Liver (tissue), 3 donors: ENCODE data around the gene NPAS2.

Source experiments
- ATF3 ChIP-seq: IDR thresholded peaks from 2 replicates; pipeline ENCODE4 v1.6.1; 2016; ENCODE audit warnings: antibody characterized with exemption
- CTCF ChIP-seq: fragments of 150-350 bp; IDR thresholded peaks from 2 replicates; pipeline ENCODE4 v1.5.1; 2017; ENCODE audit warnings: improper control_type of control experiment, low read depth, low read length; ENCODE audit not compliant: missing input control
- EGR1 ChIP-seq, 2 donors: IDR thresholded peaks; 2 replicates each; pipeline ENCODE4 v1.6.1; 2016 to 2018; ENCODE audit warnings: antibody characterized with exemption in 2 of 2, low read depth in 2 of 2
- FOXA1 ChIP-seq: IDR thresholded peaks from 2 replicates; pipeline ENCODE4 v1.6.1; 2016; ENCODE audit warnings: antibody characterized with exemption
- GABPA ChIP-seq, 2 donors: IDR thresholded peaks in 1 of 2; conservative IDR thresholded peaks in 1 of 2; 2 replicates each; pipeline ENCODE4 v1.6.1; 2016; ENCODE audit warnings: antibody characterized with exemption in 2 of 2, mild to moderate bottlenecking in 1 of 2, moderate library complexity in 1 of 2
- JUND ChIP-seq, 2 donors: IDR thresholded peaks; 2 replicates each; pipeline ENCODE4 v1.6.1; 2016; ENCODE audit warnings: antibody characterized with exemption in 2 of 2
- MAX ChIP-seq: IDR thresholded peaks from 2 replicates; pipeline ENCODE4 v1.6.1; 2016; ENCODE audit warnings: antibody characterized with exemption
- REST ChIP-seq: IDR thresholded peaks from 2 replicates; pipeline ENCODE4 v1.6.1; 2016; ENCODE audit warnings: antibody characterized with exemption, mild to moderate bottlenecking
- RXRA ChIP-seq, 2 donors: IDR thresholded peaks; 2 replicates each; pipeline ENCODE4 v1.6.1; 2017 to 2018; ENCODE audit warnings: antibody characterized with exemption in 2 of 2, mild to moderate bottlenecking in 1 of 2
- YY1 ChIP-seq: IDR thresholded peaks from 2 replicates; pipeline ENCODE4 v1.6.1; 2016; ENCODE audit warnings: antibody characterized with exemption, mild to moderate bottlenecking
- donor health status: healthy.
- donor health status: healthy.

- TF ChIP-seq REST = no peak
- no peak for TF ChIP-seq CTCF
- no peak for TF ChIP-seq RXRA (IDR thresholded peaks at IDR 0.05)
- no peak for TF ChIP-seq ATF3
- TF ChIP-seq MAX = no peak
- no peak for TF ChIP-seq YY1
- TF ChIP-seq JUND (IDR thresholded peaks at IDR 0.05) = no peak
- no peak for TF ChIP-seq GABPA (IDR thresholded peaks at IDR 0.05 in 1 of 2, conservative IDR thresholded peaks at IDR 0.05 in 1 of 2)
- TF ChIP-seq EGR1 (IDR thresholded peaks at IDR 0.05; ENCODE audit: low read depth in 2 of 2) = no peak
- no peak for TF ChIP-seq FOXA1
Observed at GRCh38 chr2:100963026-100963375, 143.1 kb downstream of the NPAS2 start.
